ENCODE data around the gene CAMKK2.
"Not testable (repeated sequence)": the region's sequence is repeated elsewhere in the genome, so short reads cannot be mapped to it uniquely, and the experiment has no call there.

GRCh38 chr12:121282910-121283309 is 13.6 kb downstream of the CAMKK2 start:
- not testable (repeated sequence) for TF ChIP-seq POLR2A (IDR thresholded peaks at IDR 0.05; ENCODE audit: extremely low read depth, insufficient read length); CTCF (IDR thresholded peaks at IDR 0.05; ENCODE audit: low read depth, low read length); MAX (IDR thresholded peaks at IDR 0.05; ENCODE audit: low read depth, low read length); MYC (IDR thresholded peaks at IDR 0.05; ENCODE audit: low read depth, low read length)

All from NB4 (cell line).